PC-9 (cell line): ENCODE measurements around the gene RNF141.

Experiments used
- EZH2 ChIP-seq: fragments of 200-600 bp; sonication (generic); IDR thresholded peaks from 2 replicates; pipeline ENCODE4 v1.8.0; 2017; ENCODE audit warnings: antibody characterized with exemption, low read depth
- TF ChIP-seq, protein P1 (sequence below): fragments of 200-600 bp; sonication (generic); conservative IDR thresholded peaks from 2 replicates; pipeline ENCODE4 v1.6.1; 2017; ENCODE audit warnings: mixed run types, antibody characterized with exemption, mild to moderate bottlenecking, moderate library complexity

DNA sequence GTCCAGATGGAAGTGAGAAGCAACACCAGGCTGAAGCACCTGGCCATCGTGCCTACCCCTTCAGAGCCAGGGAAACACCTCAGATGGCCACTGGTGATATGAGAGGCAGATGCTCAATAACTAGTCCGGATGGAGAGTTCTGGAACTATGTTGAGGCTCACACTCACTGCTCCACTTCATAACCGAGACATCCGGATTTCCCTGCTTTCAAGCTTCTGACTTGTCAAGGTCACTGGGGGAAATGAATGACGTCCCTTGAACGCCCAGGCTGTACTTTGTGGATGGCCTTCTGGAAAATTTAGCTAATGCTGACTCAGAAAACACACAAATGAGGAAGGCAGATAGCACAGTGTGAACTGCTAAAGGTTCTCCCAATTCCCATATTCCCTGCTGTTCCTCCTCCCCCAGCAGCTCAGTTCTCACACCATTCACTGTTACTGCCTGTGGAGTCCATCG lies 27.5 kb upstream of the RNF141 start, which contains the start of gene LYVE1:
- TF ChIP-seq, protein P1, sequence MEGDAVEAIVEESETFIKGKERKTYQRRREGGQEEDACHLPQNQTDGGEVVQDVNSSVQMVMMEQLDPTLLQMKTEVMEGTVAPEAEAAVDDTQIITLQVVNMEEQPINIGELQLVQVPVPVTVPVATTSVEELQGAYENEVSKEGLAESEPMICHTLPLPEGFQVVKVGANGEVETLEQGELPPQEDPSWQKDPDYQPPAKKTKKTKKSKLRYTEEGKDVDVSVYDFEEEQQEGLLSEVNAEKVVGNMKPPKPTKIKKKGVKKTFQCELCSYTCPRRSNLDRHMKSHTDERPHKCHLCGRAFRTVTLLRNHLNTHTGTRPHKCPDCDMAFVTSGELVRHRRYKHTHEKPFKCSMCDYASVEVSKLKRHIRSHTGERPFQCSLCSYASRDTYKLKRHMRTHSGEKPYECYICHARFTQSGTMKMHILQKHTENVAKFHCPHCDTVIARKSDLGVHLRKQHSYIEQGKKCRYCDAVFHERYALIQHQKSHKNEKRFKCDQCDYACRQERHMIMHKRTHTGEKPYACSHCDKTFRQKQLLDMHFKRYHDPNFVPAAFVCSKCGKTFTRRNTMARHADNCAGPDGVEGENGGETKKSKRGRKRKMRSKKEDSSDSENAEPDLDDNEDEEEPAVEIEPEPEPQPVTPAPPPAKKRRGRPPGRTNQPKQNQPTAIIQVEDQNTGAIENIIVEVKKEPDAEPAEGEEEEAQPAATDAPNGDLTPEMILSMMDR: no peak
- TF ChIP-seq EZH2: no peak
